Stimulated activated CD8-positive, alpha-beta memory T cell treated with anti-CD3 and anti-CD28 coated beads, Interleukin-12 subunit alpha, Interleukin-12 subunit beta, amount 100 ng/mL, for 4 hours (primary cell): ENCODE data around the gene TMEM106C.
"Not testable (repeated sequence)": the region's sequence is repeated elsewhere in the genome, so short reads cannot be mapped to it uniquely, and the experiment has no call there.

ENCODE experiments used
- DNase-seq: peaks from one replicate; pipeline ENCODE4 v3.0.0-alpha.2; 2020; ENCODE audit warnings: low read depth

The TMEM106C gene

GRCh38 chr12:47949441-47950341 is 13.7 kb upstream of the TMEM106C start:
- DNase-seq, result no peak

- DNase-seq, result no peak
These were observed 12.4 kb upstream of the TMEM106C start for GRCh38 chr12:47950856-47951468.

- DNase-seq, result no peak
These were observed 9.3 kb upstream of the TMEM106C start for GRCh38 chr12:47954058-47954457.

- DNase-seq, result no peak
These were observed 8.8 kb upstream of the TMEM106C start for GRCh38 chr12:47954467-47955045.

- no peak for DNase-seq
These were observed 8.3 kb upstream of the TMEM106C start for GRCh38 chr12:47955059-47955458.

GRCh38 chr12:47957671-47958070 is 5.7 kb upstream of the TMEM106C start:
- not testable (repeated sequence) for DNase-seq

- no peak for DNase-seq
These were observed 1.2 kb upstream of the TMEM106C start for GRCh38 chr12:47962198-47962597.

- no peak for DNase-seq
These were observed 821 bp downstream of the TMEM106C start for GRCh38 chr12:47964106-47964728.

GRCh38 chr12:47965581-47965980 is 2.2 kb downstream of the TMEM106C start:
- DNase-seq, result no peak

GRCh38 chr12:47967461-47968321 is 4.3 kb downstream of the TMEM106C start:
- no peak for DNase-seq

- no peak for DNase-seq
These were observed 6.4 kb downstream of the TMEM106C start for GRCh38 chr12:47969845-47970244.

- no peak for DNase-seq
These were observed 7.4 kb downstream of the TMEM106C start for GRCh38 chr12:47970843-47971242.

- DNase-seq, result no peak
These were observed 9.5 kb downstream of the TMEM106C start for GRCh38 chr12:47972895-47973294.

- no peak for DNase-seq
These were observed 10.5 kb downstream of the TMEM106C start for GRCh38 chr12:47973870-47974269.

GRCh38 chr12:47975036-47975620 is 11.7 kb downstream of the TMEM106C start:
- DNase-seq, result no peak

GRCh38 chr12:47975816-47976215 is 12.4 kb downstream of the TMEM106C start:
- no peak for DNase-seq

GRCh38 chr12:47977046-47977771 is 13.8 kb downstream of the TMEM106C start:
- no peak for DNase-seq

- no peak for DNase-seq
These were observed 14.6 kb downstream of the TMEM106C start for GRCh38 chr12:47977772-47978597.

GRCh38 chr12:47978598-47978873 is 15.1 kb downstream of the TMEM106C start:
- DNase-seq, result no peak

- DNase-seq, result no peak
These were observed 15.8 kb downstream of the TMEM106C start for GRCh38 chr12:47979166-47979565.
